B cell (primary cell): Measurements from ENCODE around the gene ZNF428. TPM values are rescaled to one million over a fixed set of nuclear protein-coding genes. Genes with fewer than 3 reads are reported as not detected.

ENCODE experiments used
- ATAC-seq: fragments of 200-7000 bp; cut with Tn5 transposase; one replicate; pipeline ENCODE4 v1.10.0; 2021; ENCODE audit warnings: low read depth, mild to moderate bottlenecking, moderate number of reproducible peaks, moderate library complexity
- CTCF ChIA-PET: fragments of 350-600 bp; sonication (Branson Sonifier 250); formaldehyde crosslinking; loops from one replicate; lab custom pipeline; 2021; ENCODE audit warnings: antibody characterized with exemption, inconsistent platforms; lab: Charles Lee
- POLR2A ChIA-PET: fragments of 350-600 bp; sonication (Branson Sonifier 250); formaldehyde crosslinking; loops from one replicate; lab custom pipeline; 2021; ENCODE audit warnings: antibody characterized with exemption; lab: Charles Lee
- DNase-seq: peaks from one replicate; pipeline ENCODE4 v3.0.0; 2013
- H2AFZ ChIP-seq: 2 replicates; pipeline ENCODE4 v1.6.1; 2012; ENCODE audit warnings: mild to moderate bottlenecking, low read depth, low read length; ENCODE audit not compliant: insufficient read depth, poor library complexity, severe bottlenecking
- H3K27ac ChIP-seq, 2 donors: 1 replicate in 1 of 2; 2 replicates in 1 of 2; pipeline ENCODE4 v1.5.1; 2012 to 2013; ENCODE audit warnings: low read length in 2 of 2, mild to moderate bottlenecking in 2 of 2, moderate library complexity in 1 of 2
- H3K27me3 ChIP-seq, 4 experiments: fragments of 200-600 bp in 1 of 4; sonication (generic) in 1 of 4; replicated peaks in 1 of 4; 1 replicate in 2 of 4; 2 replicates in 2 of 4; pipeline versions ENCODE4 v1.6.1 to v1.7.0; 2013 to 2016; ENCODE audit warnings: low read length in 3 of 4, mild to moderate bottlenecking in 2 of 4, mixed read lengths in 1 of 4, moderate library complexity in 1 of 4; ENCODE audit not compliant: insufficient read depth in 4 of 4, control insufficient read depth in 3 of 4; ENCODE audit errors: control extremely low read depth in 1 of 4
- H3K36me3 ChIP-seq, 2 experiments: replicated peaks in 1 of 2; 1 replicate in 1 of 2; 2 replicates in 1 of 2; pipeline versions ENCODE4 v1.6.1 to v1.7.1; 2013; ENCODE audit warnings: low read length in 1 of 2; ENCODE audit not compliant: insufficient read depth in 2 of 2, control insufficient read depth in 1 of 2; ENCODE audit errors: control extremely low read depth in 1 of 2, extremely low read depth in 1 of 2
- H3K4me1 ChIP-seq, 2 donors: fragments of 200-600 bp in 1 of 2; sonication (generic) in 1 of 2; 1 replicate in 1 of 2; 2 replicates in 1 of 2; pipeline versions ENCODE4 v1.5.1 to v1.6.1; 2013 to 2017; ENCODE audit warnings: low read length in 2 of 2; ENCODE audit not compliant: control insufficient read depth in 2 of 2, insufficient read depth in 2 of 2
- H3K4me2 ChIP-seq: replicated peaks from 2 replicates; pipeline ENCODE3; 2012; ENCODE audit warnings: mild to moderate bottlenecking, low read depth, low read length; ENCODE audit not compliant: poor library complexity, severe bottlenecking
- H3K4me3 ChIP-seq, 5 experiments: fragments of 200-600 bp in 1 of 5; sonication (generic) in 1 of 5; 1 replicate in 3 of 5; 2 replicates in 2 of 5; pipeline versions ENCODE4 v1.5.1 to v1.7.0; 2011 to 2016; ENCODE audit warnings: low read length in 4 of 5, mild to moderate bottlenecking in 4 of 5, low read depth in 2 of 5, control low read depth in 1 of 5, moderate library complexity in 1 of 5; ENCODE audit not compliant: insufficient read depth in 1 of 5; ENCODE audit errors: control extremely low read depth in 1 of 5, extremely low read depth in 1 of 5
- H3K79me2 ChIP-seq: fragments of 200-600 bp; sonication (generic); one replicate; pipeline ENCODE4 v1.6.0; 2016; ENCODE audit warnings: low read length; ENCODE audit not compliant: control insufficient read depth, insufficient read depth
- H3K9ac ChIP-seq: fragments of 200-600 bp; sonication (generic); 2 replicates; pipeline ENCODE4 v1.6.1; 2017; ENCODE audit warnings: mild to moderate bottlenecking, low read length, moderate library complexity
- H3K9me3 ChIP-seq, 3 donors: one replicate each; pipeline versions ENCODE4 v1.6.1 to v1.7.1; 2013; ENCODE audit warnings: low read length in 2 of 3; ENCODE audit not compliant: control insufficient read depth in 2 of 3, insufficient read depth in 1 of 3; ENCODE audit errors: control extremely low read depth in 1 of 3
- H4K20me1 ChIP-seq: 2 replicates; pipeline ENCODE4 v1.6.0; 2012; ENCODE audit warnings: mild to moderate bottlenecking, low read length; ENCODE audit not compliant: insufficient read depth, control insufficient read depth, poor library complexity, severe bottlenecking
- H3K27ac Mint-ChIP-seq: one replicate; pipeline ENCODE4 v1.8.0; 2021; ENCODE audit warnings: mixed read lengths
- H3K27me3 Mint-ChIP-seq: one replicate; pipeline ENCODE4 v1.8.0; 2021; ENCODE audit warnings: mixed read lengths
- H3K4me1 Mint-ChIP-seq: one replicate; pipeline ENCODE4 v1.8.0; 2021; ENCODE audit warnings: mixed read lengths
- H3K4me3 Mint-ChIP-seq: one replicate; pipeline ENCODE4 v1.8.0; 2021; ENCODE audit warnings: mixed read lengths
- H3K9me3 Mint-ChIP-seq: one replicate; pipeline ENCODE4 v1.8.0; 2022; ENCODE audit warnings: mixed read lengths; ENCODE audit not compliant: insufficient read depth
- EZH2 ChIP-seq: IDR thresholded peaks from 2 replicates; pipeline ENCODE4 v1.6.1; 2012; ENCODE audit warnings: borderline replicate concordance, low read depth, mild to moderate bottlenecking, moderate library complexity, low read length; ENCODE audit not compliant: insufficient read depth, poor library complexity, severe bottlenecking
- WGBS: methylation state at CpG from one replicate; pipeline ENCODE4 v1.1.5; 2013; ENCODE audit warnings: missing lambda C conversion rate; ENCODE audit not compliant: insufficient coverage; 5-methylcytosine and 5-hydroxymethylcytosine counted together
- intact Hi-C: fragments of 100-400 bp; cut with micrococcal nuclease; formaldehyde crosslinking; loops from one replicate; pipeline ENCODE4 v1.10.0; 2022
- polyA plus RNA-seq: library from polyadenylated mRNA; depleted of rRNA; stranded (reverse); fragments of >200 nt; gene quantifications from 2 replicates; pipeline ENCODE4 v1.2.3, GENCODE V29; 2012
- total RNA-seq, 2 donors: library from RNA; stranded (reverse); fragments of 120-200 nt in 1 of 2; gene quantifications; 1 replicate in 1 of 2; 2 replicates in 1 of 2; pipeline versions ENCODE4 v1.2.3 to v1.2.4, GENCODE V29; 2013 to 2022
- TF ChIP-seq, protein P1 (sequence below): fragments of 200-600 bp; IDR thresholded peaks from one replicate; pipeline ENCODE4 v1.8.0; 2022; ENCODE audit warnings: antibody characterized with exemption, mild to moderate bottlenecking

ZNF428 gene
- total and polyA plus RNA-seq, 2 donors (not counting 1 experiment from before 2014, with no cell fraction given) = 16.9 to 19.7 TPM

GRCh38 chr19:43564800-43565199 lies 54.6 kb downstream of the ZNF428 start:
- H3K27me3 Mint-ChIP-seq = no peaks in the 10 kb centered on the region
- no peaks in the 10 kb centered on the region for H4K20me1 ChIP-seq
- H3K79me2 ChIP-seq = peaks cover 15% of the 10 kb centered on the region
- 23% methylated on average over 9 of the region's 9 CpGs for WGBS
- H3K36me3 ChIP-seq = peaks cover 2 to 3% of the 10 kb centered on the region in 2 experiments
- intact Hi-C loops = no loop called here
- peak overlapping the region; percentile 64 to 92 for H3K27ac ChIP-seq
- H3K4me3 Mint-ChIP-seq = peak overlapping the region; percentile 24
- CTCF ChIA-PET = interaction anchor here (2.2 kb wide), 2 partner anchors 10 to 30 kb away, joined by 8 to 9 read pairs; no protein-coding TSS in a partner anchor
- peak overlapping the region; percentile 38 for H2AFZ ChIP-seq
- no peak for ATAC-seq
- peaks cover 55% of the 10 kb centered on the region for H3K4me1 Mint-ChIP-seq
- POLR2A ChIA-PET = no interaction called here
- H3K9ac ChIP-seq = no peak overlapping the region
- H3K4me3 ChIP-seq = no peak overlapping the region
- H3K9me3 ChIP-seq = peaks cover 0 to 11% (median 0%) of the 10 kb centered on the region in 3 donors
- H3K9me3 Mint-ChIP-seq = no peaks in the 10 kb centered on the region
- TF ChIP-seq, protein P1, sequence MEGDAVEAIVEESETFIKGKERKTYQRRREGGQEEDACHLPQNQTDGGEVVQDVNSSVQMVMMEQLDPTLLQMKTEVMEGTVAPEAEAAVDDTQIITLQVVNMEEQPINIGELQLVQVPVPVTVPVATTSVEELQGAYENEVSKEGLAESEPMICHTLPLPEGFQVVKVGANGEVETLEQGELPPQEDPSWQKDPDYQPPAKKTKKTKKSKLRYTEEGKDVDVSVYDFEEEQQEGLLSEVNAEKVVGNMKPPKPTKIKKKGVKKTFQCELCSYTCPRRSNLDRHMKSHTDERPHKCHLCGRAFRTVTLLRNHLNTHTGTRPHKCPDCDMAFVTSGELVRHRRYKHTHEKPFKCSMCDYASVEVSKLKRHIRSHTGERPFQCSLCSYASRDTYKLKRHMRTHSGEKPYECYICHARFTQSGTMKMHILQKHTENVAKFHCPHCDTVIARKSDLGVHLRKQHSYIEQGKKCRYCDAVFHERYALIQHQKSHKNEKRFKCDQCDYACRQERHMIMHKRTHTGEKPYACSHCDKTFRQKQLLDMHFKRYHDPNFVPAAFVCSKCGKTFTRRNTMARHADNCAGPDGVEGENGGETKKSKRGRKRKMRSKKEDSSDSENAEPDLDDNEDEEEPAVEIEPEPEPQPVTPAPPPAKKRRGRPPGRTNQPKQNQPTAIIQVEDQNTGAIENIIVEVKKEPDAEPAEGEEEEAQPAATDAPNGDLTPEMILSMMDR = no peak
- no peak for TF ChIP-seq EZH2
- peak overlapping the region; percentile 99 for H3K27ac Mint-ChIP-seq
- peak overlapping the region; percentile 6 for H3K4me2 ChIP-seq
- peaks cover 42 to 52% of the 10 kb centered on the region in 2 donors for H3K4me1 ChIP-seq
- no peak for DNase-seq
- no peaks in the 10 kb centered on the region for H3K27me3 ChIP-seq

GRCh38 chr19:43563816-43564457 lies 55.5 kb downstream of the ZNF428 start:
- DNase-seq (no peak), ATAC-seq (no peak)
- intact Hi-C loops = loop anchor here (1.0 to 2.0 kb wide), 2 partner anchors 11 to 31 kb away; partner anchors contain the start of genes PINLYP, XRCC1 and ZNF575
- H3K4me1 Mint-ChIP-seq = peaks cover 56% of the 10 kb centered on the region
- Histone ChIP-seq H3K4me1 (peaks cover 42 to 52% of the 10 kb centered on the region in 2 donors), H3K9me3 (peaks cover 0 to 11% (median 0%) of the 10 kb centered on the region in 3 donors), H3K4me3 (no peak overlapping the region), H3K27me3 (no peaks in the 10 kb centered on the region), H3K4me2 (peak overlapping the region; percentile 25), H3K79me2 (peaks cover 17% of the 10 kb centered on the region), H3K9ac (no peak overlapping the region), H3K36me3 (peaks cover 3% of the 10 kb centered on the region in 2 experiments), H3K27ac (peak overlapping the region; percentile 92), H4K20me1 (no peaks in the 10 kb centered on the region), H2AFZ (no peak overlapping the region)
- H3K27me3 Mint-ChIP-seq = no peaks in the 10 kb centered on the region
- WGBS = 80% methylated on average over 10 of the region's 10 CpGs
- H3K27ac Mint-ChIP-seq = peak overlapping the region; percentile 99
- POLR2A ChIA-PET = interaction anchor here (0.6 to 1.0 kb wide), 2 partner anchors 29 to 31 kb away, joined by 3 to 5 read pairs; partner anchors contain the start of gene ZNF575
- H3K4me3 Mint-ChIP-seq = peak overlapping the region; percentile 9
- H3K9me3 Mint-ChIP-seq = no peaks in the 10 kb centered on the region
- TF ChIP-seq, protein P1 = no peak
- TF ChIP-seq EZH2 = no peak
- CTCF ChIA-PET = interaction anchor here (0.9 to 2.2 kb wide), 3 partner anchors 9 to 221 kb away, joined by 3 to 8 read pairs (median 6); no protein-coding TSS in a partner anchor
